Mammary epithelial cell (primary cell): ENCODE measurements around the gene OR52I2.

ENCODE experiments used
- CTCF ChIP-seq, 2 donors: IDR thresholded peaks in 1 of 2; conservative IDR thresholded peaks in 1 of 2; 2 replicates each; pipeline ENCODE4 v1.5.1; 2011 to 2012; ENCODE audit warnings: inconsistent platforms in 2 of 2, low read length in 2 of 2, mild to moderate bottlenecking in 2 of 2, control low read depth in 1 of 2, low read depth in 1 of 2; ENCODE audit not compliant: insufficient read depth in 1 of 2; ENCODE audit errors: extremely low read depth in 1 of 2
- EZH2 ChIP-seq: IDR thresholded peaks from 2 replicates; pipeline ENCODE4 v1.6.1; 2012; ENCODE audit warnings: low read length, inconsistent platforms, borderline replicate concordance

- no peak for TF ChIP-seq CTCF (conservative IDR thresholded peaks at IDR 0.05 in 1 of 2, IDR thresholded peaks at IDR 0.05 in 1 of 2; ENCODE audit: extremely low read depth in 1 of 2, insufficient read depth in 1 of 2, low read depth in 1 of 2, low read length in 2 of 2)
- TF ChIP-seq EZH2, result no peak
Measured at GRCh38 chr11:4607781-4608666, 26.5 kb downstream of the OR52I2 start, which contains the start of gene TRIM68.
